Thyroid gland (tissue), 4 donors: ENCODE measurements around the gene OVOL1. TPM values are rescaled to one million over a fixed set of nuclear protein-coding genes. Genes with fewer than 3 reads are reported as not detected.
"Not testable (repeated sequence)": the region's sequence is repeated elsewhere in the genome, so short reads cannot be mapped to it uniquely, and the experiment has no call there.

Source experiments
- DNase-seq, 2 donors: peaks; one replicate each; pipeline ENCODE4 v3.0.0-alpha.2; 2019
- H3K27ac ChIP-seq, 3 donors: fragments of 200-600 bp; sonication (generic); 1 replicate in 2 of 3; 2 replicates in 1 of 3; pipeline ENCODE4 v1.5.1; 2016 to 2019; ENCODE audit warnings: mild to moderate bottlenecking in 1 of 3, moderate library complexity in 1 of 3
- H3K27me3 ChIP-seq: fragments of 200-600 bp; sonication (generic); one replicate; pipeline ENCODE4 v1.5.1; 2019
- H3K36me3 ChIP-seq, 2 donors: fragments of 200-600 bp; sonication (generic); one replicate each; pipeline ENCODE4 v1.5.1; 2016 to 2019
- H3K4me1 ChIP-seq, 2 donors: fragments of 200-600 bp; sonication (generic); one replicate each; pipeline ENCODE4 v1.5.1; 2017 to 2019
- H3K4me3 ChIP-seq, 3 donors: fragments of 200-600 bp; sonication (generic); replicated peaks in 1 of 3; 1 replicate in 2 of 3; 2 replicates in 1 of 3; pipeline ENCODE4 v1.5.1; 2016; ENCODE audit warnings: mild to moderate bottlenecking in 1 of 3
- H3K9me3 ChIP-seq: fragments of 200-600 bp; sonication (generic); one replicate; pipeline ENCODE4 v1.5.1; 2017
- CTCF ChIP-seq, 6 experiments: fragments of 200-600 bp in 3 of 6; fragments of 450-650 bp in 3 of 6; sonication (generic) in 3 of 6; IDR thresholded peaks; one replicate each; pipeline ENCODE4 v1.5.1; 2016 to 2019; ENCODE audit warnings: antibody characterized with exemption in 6 of 6, mild to moderate bottlenecking in 2 of 6, inconsistent platforms in 1 of 6, moderate library complexity in 1 of 6
- POLR2A ChIP-seq, 2 donors: fragments of 450-650 bp; IDR thresholded peaks; one replicate each; pipeline ENCODE4 v1.6.1; 2017; ENCODE audit warnings: antibody characterized with exemption in 2 of 2, mild to moderate bottlenecking in 2 of 2, moderate library complexity in 1 of 2
- WGBS, 2 donors: methylation state at CpG; one replicate each; pipeline ENCODE4 v1.1.5; 2017; 5-methylcytosine and 5-hydroxymethylcytosine counted together
- intact Hi-C: fragments of 100-400 bp; cut with DNase I; formaldehyde crosslinking; loops from one replicate; pipeline ENCODE4 v1.15.1; 2023
- total RNA-seq, 4 donors: library from RNA; depleted of rRNA; stranded (reverse); fragments of >200 nt; gene quantifications; one replicate each; pipeline ENCODE4 v1.2.3, GENCODE V29; 2016

Gene OVOL1
- total RNA-seq, 4 donors from 2014 or later = 1.1 to 6.6 (median 5.2) TPM

DNA sequence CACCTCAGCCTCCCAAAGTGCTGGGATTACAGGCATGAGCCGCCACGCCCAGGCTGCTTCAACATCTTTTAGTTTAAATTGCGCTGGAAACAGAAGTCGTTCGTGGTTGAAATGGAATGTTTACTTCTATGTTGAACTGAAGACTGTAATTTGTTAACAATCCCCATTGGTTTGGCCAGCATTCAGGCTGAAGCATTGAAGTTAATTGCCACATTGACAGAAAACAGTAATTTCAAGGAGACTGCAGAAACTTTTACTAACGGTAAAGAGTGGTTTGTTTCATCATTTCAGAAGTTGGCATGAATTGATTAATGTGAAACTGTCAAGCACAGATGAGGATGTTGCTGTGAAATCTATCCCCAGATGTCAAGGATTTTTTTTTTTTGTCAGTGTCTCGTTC is 20.3 kb upstream of the OVOL1 start:
- Histone ChIP-seq H3K36me3 (no peaks in the 10 kb centered on the region), H3K27ac (no peak overlapping the region), H3K27me3 (no peaks in the 10 kb centered on the region), H3K4me3 (no peak overlapping the region), H3K4me1 (no peaks in the 10 kb centered on the region), H3K9me3 (no peaks in the 10 kb centered on the region)
- TF ChIP-seq CTCF (IDR thresholded peaks at IDR 0.05) = no peak
- TF ChIP-seq POLR2A (IDR thresholded peaks at IDR 0.05) = no peak
- WGBS, 2 donors = 74% methylated on average over 7 of the region's 7 CpGs
- intact Hi-C loops = no loop called here
- DNase-seq = no peak

DNA sequence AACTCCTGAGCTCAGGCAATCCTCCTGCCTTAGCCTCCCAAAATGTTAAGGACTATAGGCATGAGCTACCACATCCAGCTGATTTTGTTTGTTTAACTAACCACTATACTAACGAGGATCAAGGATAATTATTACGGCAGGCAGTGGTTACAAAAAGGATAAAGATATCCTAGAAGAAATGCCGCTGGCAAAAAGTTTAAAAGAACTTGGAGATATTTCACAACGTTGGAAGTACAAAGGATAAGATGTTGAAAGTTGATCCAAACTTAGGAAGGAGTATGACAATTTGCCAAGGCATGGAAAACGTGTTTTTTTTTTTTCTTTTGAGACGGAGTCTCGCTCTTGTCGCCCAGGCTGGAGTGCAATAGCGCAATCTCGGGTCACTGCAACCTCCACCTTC is 19.5 kb upstream of the OVOL1 start:
- Histone ChIP-seq H3K9me3 (no peaks in the 10 kb centered on the region), H3K4me1 (no peaks in the 10 kb centered on the region), H3K4me3 (no peak overlapping the region), H3K27me3 (no peaks in the 10 kb centered on the region), H3K36me3 (no peaks in the 10 kb centered on the region), H3K27ac (no peak overlapping the region)
- DNase-seq = no peak
- intact Hi-C loops = no loop called here
- WGBS, 2 donors = 82 to 83% methylated on average over 10 of the region's 10 CpGs
- TF ChIP-seq POLR2A (IDR thresholded peaks at IDR 0.05) = no peak

- intact Hi-C loops, H3K27ac ChIP-seq, H3K4me3 ChIP-seq, H3K27me3 ChIP-seq, H3K9me3 ChIP-seq, H3K4me1 ChIP-seq, H3K36me3 ChIP-seq, DNase-seq: not testable (repeated sequence)
- WGBS, 2 donors = 81 to 91% methylated on average over 5 of the region's 5 CpGs
These were observed 19.1 kb upstream of the OVOL1 start for GRCh38 chr11:65767806-65768205.

GRCh38 chr11:65770951-65771567 is 15.8 kb upstream of the OVOL1 start:
- Histone ChIP-seq H3K27me3 (no peaks in the 10 kb centered on the region), H3K9me3 (no peaks in the 10 kb centered on the region), H3K36me3 (no peaks in the 10 kb centered on the region), H3K4me3 (no peak overlapping the region), H3K4me1 (peaks cover 0 to under 1% of the 10 kb centered on the region in 2 donors), H3K27ac (no peak overlapping the region)
- intact Hi-C loops = loop anchor here (5.0 kb wide), 1 partner anchor 54 kb away; no protein-coding TSS in a partner anchor
- WGBS, 2 donors = 86% methylated on average over 12 of the region's 12 CpGs
- TF ChIP-seq POLR2A (IDR thresholded peaks at IDR 0.05) (no peak), CTCF (IDR thresholded peaks at IDR 0.05) (no peak)
- no peak for DNase-seq

- TF ChIP-seq CTCF (IDR thresholded peaks at IDR 0.05) (no peak), POLR2A (IDR thresholded peaks at IDR 0.05) (no peak)
- H3K27ac ChIP-seq = no peak overlapping the region
- no peak for DNase-seq
- no peak overlapping the region for H3K4me3 ChIP-seq
- intact Hi-C loops = loop anchor here (5.0 kb wide), 1 partner anchor 54 kb away; no protein-coding TSS in a partner anchor
- H3K36me3 ChIP-seq = no peaks in the 10 kb centered on the region
- H3K27me3 ChIP-seq = no peaks in the 10 kb centered on the region
- no peaks in the 10 kb centered on the region for H3K9me3 ChIP-seq
- WGBS, 2 donors = 81 to 82% methylated on average over 6 of the region's 6 CpGs
- peaks cover 0 to 6% of the 10 kb centered on the region in 2 donors for H3K4me1 ChIP-seq
These were observed 15.2 kb upstream of the OVOL1 start for GRCh38 chr11:65771589-65772112.

- H3K4me1 ChIP-seq = peaks cover 0 to 9% of the 10 kb centered on the region in 2 donors
- H3K36me3 ChIP-seq = peaks cover 15 to 18% of the 10 kb centered on the region in 2 donors
- no peak for TF ChIP-seq POLR2A (IDR thresholded peaks at IDR 0.05)
- no peak for TF ChIP-seq CTCF (IDR thresholded peaks at IDR 0.05)
- intact Hi-C loops = loop anchor here (5.0 kb wide), 1 partner anchor 57 kb away; no protein-coding TSS in a partner anchor
- DNase-seq = no peak
- no peaks in the 10 kb centered on the region for H3K9me3 ChIP-seq
- no peak overlapping the region for H3K4me3 ChIP-seq
- no peaks in the 10 kb centered on the region for H3K27me3 ChIP-seq
- 70 to 74% methylated on average over 8 of the region's 8 CpGs for WGBS, 2 donors
- no peak overlapping the region for H3K27ac ChIP-seq
These were observed 13.0 kb upstream of the OVOL1 start for GRCh38 chr11:65773784-65774411.
